ENCODE data around the gene CAMK1G. TPM values are rescaled to one million over a fixed set of nuclear protein-coding genes. Genes with fewer than 3 reads are reported as not detected.

Gene CAMK1G
- total RNA-seq, 4 donors from 2014 or later: not detected

- DNase-seq (ENCODE audit: low spot score) (no peak), ATAC-seq (ENCODE audit: low FRiP score) (no peak)
- TF ChIP-seq, protein P1, sequence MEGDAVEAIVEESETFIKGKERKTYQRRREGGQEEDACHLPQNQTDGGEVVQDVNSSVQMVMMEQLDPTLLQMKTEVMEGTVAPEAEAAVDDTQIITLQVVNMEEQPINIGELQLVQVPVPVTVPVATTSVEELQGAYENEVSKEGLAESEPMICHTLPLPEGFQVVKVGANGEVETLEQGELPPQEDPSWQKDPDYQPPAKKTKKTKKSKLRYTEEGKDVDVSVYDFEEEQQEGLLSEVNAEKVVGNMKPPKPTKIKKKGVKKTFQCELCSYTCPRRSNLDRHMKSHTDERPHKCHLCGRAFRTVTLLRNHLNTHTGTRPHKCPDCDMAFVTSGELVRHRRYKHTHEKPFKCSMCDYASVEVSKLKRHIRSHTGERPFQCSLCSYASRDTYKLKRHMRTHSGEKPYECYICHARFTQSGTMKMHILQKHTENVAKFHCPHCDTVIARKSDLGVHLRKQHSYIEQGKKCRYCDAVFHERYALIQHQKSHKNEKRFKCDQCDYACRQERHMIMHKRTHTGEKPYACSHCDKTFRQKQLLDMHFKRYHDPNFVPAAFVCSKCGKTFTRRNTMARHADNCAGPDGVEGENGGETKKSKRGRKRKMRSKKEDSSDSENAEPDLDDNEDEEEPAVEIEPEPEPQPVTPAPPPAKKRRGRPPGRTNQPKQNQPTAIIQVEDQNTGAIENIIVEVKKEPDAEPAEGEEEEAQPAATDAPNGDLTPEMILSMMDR (IDR thresholded peaks at IDR 0.05): no peak
These were observed 12.2 kb downstream of the CAMK1G start for GRCh38 chr1:209595599-209596285.

DNA sequence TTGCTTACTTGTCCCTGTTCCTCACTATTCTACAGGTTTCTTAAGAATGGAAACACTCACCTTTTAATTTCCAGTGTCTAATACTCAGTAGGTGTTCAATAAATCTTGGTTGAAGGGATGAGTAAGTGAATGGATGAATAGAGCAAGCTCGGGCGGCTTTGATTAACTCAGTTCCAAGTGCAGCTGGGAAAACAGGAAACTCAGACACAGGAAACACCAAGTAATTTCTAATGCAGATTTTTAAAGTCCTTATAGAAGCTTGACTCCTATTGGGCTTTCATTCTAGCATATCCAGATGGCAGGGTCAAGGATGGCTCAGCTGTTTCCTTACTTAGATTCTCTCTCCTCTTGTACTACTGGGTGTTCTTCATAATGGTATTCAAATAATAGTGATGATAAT is 14.0 kb downstream of the CAMK1G start:
- ATAC-seq (ENCODE audit: low FRiP score) (no peak), DNase-seq (ENCODE audit: low spot score) (no peak)
- TF ChIP-seq, protein P1 (IDR thresholded peaks at IDR 0.05): no peak

DNA sequence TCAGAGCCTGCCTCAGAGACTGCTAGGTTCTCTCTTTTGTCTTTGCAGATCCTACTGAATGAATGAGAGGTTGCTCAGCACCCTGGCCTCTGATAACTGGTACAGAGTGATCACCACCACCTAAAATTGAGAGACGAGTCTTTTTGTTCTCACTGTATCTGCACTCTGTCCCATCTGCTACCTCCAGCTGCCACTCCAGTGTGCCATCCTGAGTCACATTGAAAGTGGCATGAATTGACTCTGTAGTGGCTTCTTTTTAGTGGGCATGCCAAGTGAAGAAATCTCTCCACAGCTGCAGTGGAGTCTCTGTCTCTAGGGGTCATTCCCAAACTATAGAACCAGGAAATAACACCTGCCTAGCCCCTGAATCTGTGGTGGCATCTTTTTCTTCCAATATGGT is 14.7 kb downstream of the CAMK1G start:
- ATAC-seq (ENCODE audit: low FRiP score) (no peak), DNase-seq (ENCODE audit: low spot score) (no peak)
- TF ChIP-seq, protein P1 (IDR thresholded peaks at IDR 0.05): no peak

- ATAC-seq (ENCODE audit: low FRiP score): no peak
- TF ChIP-seq, protein P1 (IDR thresholded peaks at IDR 0.05): no peak
These were observed 17.0 kb downstream of the CAMK1G start for GRCh38 chr1:209600541-209600940.

GRCh38 chr1:209601809-209602657 is 18.5 kb downstream of the CAMK1G start:
- ATAC-seq (ENCODE audit: low FRiP score): peak; percentile 75
- TF ChIP-seq, protein P1 (IDR thresholded peaks at IDR 0.05): no peak
- no peak for DNase-seq (ENCODE audit: low spot score)

More at GRCh38 chr1:209600541-209600940, 17.0 kb downstream of the CAMK1G start:
- DNase-seq (ENCODE audit: low spot score): no peak

GRCh38 chr1:209603877-209604276 is 20.4 kb downstream of the CAMK1G start:
- DNase-seq (ENCODE audit: low spot score): no peak
- TF ChIP-seq, protein P1 (IDR thresholded peaks at IDR 0.05): no peak
- no peak for ATAC-seq (ENCODE audit: low FRiP score)

Measured in omental fat pad (tissue), 4 donors.